Germinal center (tissue), 1 donor: ENCODE measurements around the gene PNPLA2.

Experiments
- DNase-seq: peaks from one replicate; pipeline ENCODE4 v3.0.0; 2012; ENCODE audit warnings: mixed read lengths, low spot score

The PNPLA2 gene

DNA sequence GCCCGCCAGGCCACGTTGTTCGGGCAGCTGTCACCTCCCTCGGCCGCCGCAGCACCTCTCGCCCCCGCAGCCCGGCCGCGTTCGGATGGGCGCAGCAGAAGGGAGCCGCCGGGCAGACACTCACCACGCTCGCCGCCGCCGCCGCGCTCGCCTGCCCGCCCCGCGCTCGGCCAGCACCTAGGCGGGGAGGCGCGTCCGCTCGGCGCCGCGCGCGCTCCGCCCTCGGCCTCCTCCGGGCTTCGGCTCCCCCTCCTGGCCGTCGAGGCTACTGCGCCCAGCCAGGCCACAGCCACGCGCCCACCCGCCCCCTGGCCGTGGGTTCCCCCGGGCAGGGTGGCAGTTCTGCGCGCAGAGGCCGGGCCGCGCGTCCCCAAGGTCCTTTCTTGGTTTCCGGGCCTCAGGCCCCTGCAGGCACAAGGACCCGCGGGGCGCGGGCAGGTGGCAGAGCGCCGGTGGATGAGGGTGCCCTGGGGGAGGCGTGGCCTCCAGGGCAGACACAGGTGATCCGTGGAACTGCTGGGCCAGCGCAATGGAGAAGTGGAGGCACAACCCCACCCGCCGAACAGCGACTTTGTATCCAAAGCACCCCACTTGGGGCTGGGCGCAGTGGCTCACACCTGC lies 20.5 kb upstream of the PNPLA2 start, which contains the start of gene SLC25A22:
SLC25A22 (minus strand) TSS at position 189 of the 621 bp plus-strand sequence. CDS start 3,275 bp downstream, outside the sequence.
- peak; percentile 93 for DNase-seq

DNA sequence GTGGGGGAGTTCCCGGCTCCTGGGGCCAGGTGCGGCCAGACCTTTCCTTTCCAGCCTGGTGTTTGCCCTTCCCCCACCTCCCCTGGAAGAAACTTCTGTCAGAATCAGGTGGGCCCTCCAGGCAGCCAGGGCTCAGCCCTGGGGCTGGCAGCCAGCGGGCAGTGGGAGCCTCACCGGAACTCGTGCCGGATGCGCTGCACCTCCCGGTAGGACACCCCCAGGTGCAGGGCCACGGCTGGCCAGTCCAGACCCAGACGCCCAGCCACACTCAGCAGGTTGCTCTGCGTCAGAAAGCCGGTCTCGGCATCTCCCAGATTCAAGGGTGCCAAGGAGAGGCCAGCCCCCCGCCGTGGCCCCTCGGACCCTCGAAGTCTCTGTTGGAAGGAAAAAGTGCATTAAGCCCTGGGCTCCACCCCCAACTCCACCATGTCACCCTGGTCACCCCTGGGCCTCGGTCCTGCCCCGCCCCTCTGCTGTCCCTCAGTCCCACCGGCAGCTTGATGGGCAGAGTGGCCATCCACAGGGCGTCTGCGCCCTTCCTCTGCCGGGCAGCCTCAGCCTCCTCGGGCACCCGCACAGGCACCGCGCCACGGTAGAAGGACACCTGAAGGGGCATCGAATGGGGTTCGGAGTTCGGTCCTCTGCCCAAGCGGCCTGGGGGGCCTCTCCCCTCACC lies 18.9 kb upstream of the PNPLA2 start:
- DNase-seq, result no peak

DNA sequence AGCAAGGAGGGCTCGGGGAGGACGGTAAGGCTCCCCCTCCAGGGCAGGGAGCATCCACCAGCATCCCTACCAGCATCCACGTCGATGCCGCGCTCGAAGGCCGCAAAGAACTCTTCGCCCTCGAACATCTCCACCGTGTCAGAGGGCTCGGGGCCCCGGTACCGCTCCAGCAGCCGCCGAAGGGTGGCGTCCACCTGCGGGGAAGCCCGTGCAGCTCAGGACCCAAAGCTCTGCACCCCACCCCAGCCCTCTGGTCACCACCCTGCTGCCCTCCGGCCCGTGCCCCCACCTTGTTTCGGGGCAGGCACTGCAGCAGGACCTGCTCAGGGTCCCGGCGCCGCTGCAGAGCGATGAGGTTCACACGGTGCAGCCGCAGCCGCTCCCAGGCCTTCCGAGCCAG lies 18.2 kb upstream of the PNPLA2 start:
- DNase-seq, result no peak

DNA sequence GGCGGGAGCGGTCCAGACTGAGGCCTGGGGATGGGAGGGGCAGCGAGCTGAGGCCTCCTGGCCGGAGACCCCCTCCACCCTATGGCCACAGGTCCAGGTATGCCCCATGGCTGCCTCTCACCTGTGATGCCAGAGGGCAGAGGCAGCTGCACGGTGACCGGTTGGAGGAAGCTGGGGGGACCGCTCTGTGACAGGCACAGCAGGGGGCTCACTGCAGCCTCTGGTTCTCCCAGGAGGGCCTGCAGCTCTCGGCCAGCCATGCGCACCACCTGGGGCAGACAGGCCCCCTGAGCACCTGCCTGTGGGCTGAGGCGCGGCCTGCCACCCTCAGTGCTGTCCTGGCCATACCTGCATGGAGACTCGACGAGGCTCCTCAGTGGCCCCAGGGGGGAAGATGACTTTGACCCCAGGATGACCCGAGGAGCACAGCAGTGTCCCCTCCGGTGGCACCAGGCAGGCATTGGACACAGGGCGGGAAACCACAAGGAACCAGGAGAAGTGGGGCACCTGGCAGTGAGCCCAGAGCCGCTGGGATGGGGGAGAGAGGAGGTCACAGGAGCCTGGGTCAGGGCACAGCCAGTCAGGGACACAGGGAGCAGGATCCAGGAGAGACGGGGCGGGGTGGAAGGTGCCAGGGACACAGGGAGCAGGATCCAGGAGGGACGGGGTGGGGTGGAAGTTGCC lies 17.5 kb upstream of the PNPLA2 start:
- no peak for DNase-seq

DNA sequence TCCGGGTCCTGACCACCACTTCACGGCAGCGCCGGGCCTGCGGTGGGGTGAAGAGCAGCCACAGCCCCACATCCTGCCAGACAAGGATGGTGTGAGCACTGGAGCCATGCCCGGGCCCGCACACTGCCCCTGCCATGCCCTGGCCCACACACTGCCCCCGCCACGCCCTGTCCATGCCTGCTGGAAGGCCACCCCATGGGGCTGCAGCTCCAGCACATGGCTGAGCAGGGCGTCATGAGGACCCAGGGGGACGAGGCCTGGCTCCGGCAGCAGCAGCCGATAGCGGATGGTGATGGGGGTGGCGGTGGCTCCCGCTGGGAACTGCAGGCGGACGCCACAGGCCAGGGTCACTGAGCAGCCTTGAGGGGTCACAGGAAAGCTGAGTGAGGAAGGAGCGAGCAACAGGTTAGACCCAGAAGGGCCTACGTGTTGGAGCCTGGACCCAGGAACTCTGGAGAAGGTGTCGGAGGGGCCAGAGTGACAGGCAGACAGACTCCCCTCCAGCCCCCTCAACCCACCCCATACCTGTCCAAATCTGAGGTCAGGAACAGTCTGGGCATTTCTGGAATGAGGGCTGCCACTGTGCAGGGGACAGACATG lies 16.6 kb upstream of the PNPLA2 start:
- DNase-seq, result no peak

DNA sequence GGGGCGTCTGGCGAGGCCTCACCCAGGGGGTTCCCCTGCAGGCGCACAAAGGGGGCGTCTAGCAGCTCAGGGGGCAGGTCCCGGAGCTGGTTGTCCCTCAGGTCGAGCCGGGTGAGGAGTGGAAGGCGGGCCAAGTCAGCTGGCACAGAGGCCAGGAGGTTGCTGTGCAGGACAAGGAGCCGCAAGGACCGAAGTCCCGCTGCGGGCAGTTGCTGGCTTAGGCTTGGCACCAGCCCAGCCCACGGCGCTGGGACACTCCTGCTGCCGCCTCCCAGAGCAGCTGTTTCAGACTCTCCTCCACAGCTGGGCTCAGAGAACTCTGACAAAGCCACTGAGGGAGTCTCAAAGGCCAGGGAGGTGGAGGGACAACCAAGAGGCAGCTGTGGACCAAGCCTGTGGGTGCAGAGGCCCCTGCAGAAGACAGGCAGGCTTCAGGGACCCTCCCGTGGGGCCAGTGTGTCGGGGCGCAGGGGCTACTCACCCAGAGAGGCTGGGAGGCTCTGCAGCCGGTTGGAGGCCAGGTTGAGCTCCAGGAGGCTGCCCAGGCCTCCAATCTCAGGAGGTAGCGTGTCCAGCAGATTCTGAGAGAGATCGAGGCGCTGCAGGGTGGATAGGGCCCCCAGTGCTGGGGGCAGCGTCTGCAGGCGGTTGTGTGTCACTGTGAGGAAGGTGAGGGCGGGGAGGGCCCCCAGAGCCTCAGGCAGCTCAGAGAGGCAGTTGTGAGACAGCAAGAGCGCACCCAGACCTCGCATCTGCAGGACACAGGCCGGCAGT lies 15.8 kb upstream of the PNPLA2 start:
- DNase-seq, result no peak

DNA sequence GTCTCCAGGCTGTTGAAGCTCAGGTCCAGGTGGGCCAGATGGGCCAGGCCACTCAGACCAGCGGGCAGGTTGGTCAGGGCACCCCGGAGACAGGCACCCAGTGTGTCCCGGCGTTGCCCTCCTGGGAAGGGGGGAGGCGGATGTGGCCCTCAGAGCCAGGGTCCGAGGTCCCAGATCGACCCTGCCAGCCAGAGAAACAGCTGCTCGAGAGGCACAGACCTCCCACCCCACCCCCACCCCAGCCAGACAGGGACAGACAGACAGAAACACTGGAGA lies 15.3 kb upstream of the PNPLA2 start:
- DNase-seq, result no peak

DNA sequence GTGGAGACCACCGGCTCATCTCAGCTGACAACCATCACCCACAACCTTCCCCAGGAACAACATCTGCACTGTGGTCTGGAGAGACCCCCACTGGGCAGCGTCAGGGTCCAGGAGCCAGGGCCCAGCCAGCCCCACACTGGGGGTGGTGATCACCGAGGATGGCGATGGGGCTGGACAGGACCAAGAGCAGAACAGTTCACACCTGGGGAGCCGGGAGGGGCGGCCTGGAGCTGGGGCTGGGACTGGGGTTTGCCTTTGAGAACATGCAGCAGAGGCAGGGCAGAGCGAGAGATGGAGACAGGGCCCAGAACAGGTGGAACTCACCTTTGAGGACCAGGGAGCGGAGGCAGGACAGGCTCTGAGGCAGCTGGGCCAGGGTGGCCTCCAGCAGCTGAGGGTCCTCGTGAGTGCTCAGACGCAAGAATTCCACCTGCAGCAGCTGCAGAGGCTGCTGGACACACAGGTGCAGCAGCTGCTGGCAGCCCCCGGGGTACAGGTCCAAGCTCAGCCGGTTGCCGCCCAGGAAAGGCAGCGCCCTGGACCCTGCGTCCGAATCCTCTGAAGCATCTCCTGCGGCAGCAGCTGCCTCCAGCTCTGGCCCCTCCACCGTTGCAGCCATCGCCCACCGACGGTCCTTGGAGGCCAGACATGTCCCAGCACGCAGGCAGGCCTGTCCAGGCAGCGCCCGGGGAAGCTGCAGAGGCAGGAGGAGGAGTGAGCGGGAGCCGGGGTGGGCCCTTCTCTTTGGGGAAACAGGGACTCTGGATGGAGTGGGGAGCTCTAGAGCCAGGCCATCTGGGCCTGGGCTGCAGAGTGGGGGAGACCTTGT lies 14.7 kb upstream of the PNPLA2 start:
- no peak for DNase-seq

DNA sequence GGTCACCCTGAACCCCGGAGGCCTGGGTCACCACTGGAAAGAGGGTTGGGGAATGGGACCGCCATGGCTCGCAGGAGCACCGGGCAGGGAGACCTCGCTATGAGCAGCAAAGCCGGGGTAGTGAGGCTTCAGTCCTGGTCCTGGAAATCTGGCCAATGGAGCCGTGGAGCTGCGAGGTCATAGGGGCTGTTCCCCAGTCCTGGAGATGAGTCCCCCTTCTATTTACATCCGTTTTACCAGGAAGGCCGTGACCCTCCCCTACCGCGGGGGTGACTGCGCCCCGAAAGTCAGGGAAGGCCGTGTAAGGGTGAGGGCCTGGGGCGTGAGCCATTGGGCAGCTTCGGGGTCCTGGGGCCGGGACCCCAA lies 14.1 kb upstream of the PNPLA2 start:
- no peak for DNase-seq

DNA sequence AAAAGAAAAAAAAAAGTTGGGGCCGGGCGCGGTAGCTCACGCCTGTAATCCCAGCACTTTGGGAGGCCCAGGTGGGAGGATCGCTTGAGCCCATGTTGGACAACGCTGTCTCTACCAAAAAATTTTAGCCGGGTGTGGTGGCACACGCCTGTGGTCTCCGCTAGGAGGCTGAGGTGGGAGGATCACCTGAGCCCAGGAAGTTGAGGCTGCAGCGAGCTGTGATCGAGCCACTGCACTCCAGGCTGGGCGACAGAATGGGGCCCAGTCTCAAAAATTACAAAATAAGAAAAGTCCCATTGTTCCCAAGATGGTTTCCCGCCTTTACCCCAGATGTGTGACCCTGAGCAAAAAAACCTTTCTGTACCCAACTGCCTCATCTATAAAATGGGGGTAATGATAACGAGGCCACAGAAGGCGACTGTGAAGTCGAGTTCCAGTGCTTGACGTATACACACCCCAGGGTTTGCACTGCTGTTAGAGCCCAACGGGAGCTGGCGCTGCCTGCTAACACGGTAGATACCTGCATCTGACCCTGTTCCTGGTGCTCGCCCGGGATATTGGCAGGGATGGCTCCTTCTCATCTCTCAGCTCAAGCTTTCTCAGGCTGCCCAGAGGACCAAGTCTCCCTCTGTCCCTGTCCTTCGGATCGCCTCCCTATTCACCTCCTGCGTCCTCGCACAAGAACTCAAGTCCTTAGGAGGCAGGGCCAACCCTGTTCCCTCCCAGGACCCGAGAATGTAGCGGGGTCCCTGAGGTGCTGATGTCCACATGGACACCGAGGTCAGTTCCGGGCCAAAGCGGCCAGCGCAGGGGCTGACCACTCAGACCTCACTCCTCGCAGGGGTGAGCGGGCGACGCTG lies 10.1 kb upstream of the PNPLA2 start:
- DNase-seq, result no peak

DNA sequence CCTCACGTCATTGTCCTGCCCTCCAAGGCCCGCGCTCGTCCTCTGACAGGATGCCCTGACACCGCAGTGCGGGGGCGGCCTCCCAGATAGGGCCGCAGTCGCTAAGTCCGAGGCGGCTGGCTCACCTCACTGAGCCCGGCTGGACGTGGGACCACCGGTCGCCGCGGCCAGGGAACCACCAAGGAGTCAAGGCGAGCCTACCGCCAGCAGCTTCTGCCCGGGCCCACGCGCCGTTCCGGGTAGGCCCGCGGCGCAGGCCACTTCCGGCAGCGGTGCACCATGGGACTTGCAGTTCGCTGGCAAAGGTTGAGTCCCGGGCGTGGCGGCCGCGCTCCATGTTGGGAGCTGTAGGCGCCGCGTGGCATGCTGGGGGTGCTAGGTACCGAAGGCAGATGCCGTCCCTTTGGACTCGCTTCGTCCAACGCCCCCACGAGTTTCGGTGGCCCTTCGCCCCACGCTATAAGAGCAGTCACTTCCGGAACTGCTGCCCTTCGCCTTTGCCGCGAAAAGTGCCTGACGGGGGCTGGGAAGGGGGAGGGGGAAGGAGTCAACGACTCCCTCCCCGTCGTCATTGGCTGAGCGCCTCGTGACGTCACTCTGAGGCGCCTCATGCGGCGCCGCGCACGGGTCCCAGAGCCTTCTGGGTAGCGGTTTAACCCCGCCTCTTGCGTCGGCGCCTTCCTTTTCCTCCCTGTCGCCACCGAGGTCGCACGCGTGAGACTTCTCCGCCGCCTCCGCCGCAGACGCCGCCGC lies 9.3 kb upstream of the PNPLA2 start, which contains the start of gene RPLP2:
RPLP2 (plus strand) TSS at position 681 of the 753 bp plus-strand sequence. CDS start 268 bp downstream, outside the sequence.
- DNase-seq, result peak; percentile 96

DNA sequence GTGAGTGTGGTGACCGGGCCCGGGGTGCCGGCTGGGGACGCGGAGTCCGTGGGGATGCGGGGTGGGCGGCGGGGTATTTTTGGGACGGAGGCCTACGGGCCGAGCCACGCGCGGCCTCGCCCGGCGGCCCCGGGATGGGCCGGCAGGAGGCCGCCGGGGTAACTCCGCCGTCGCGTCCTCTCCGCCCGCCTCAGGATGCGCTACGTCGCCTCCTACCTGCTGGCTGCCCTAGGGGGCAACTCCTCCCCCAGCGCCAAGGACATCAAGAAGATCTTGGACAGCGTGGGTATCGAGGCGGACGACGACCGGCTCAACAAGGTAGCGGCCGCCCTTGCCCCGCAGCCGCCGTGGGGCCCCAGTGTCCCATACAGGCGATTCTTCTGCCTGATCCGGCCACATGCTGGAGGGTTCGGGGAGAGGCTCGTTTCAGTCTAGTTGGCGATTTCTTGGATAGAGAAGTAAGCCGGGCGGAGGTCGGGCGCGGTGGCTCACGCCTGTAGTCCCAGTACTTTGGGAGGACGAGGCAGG lies 8.6 kb upstream of the PNPLA2 start:
- no peak for DNase-seq

DNA sequence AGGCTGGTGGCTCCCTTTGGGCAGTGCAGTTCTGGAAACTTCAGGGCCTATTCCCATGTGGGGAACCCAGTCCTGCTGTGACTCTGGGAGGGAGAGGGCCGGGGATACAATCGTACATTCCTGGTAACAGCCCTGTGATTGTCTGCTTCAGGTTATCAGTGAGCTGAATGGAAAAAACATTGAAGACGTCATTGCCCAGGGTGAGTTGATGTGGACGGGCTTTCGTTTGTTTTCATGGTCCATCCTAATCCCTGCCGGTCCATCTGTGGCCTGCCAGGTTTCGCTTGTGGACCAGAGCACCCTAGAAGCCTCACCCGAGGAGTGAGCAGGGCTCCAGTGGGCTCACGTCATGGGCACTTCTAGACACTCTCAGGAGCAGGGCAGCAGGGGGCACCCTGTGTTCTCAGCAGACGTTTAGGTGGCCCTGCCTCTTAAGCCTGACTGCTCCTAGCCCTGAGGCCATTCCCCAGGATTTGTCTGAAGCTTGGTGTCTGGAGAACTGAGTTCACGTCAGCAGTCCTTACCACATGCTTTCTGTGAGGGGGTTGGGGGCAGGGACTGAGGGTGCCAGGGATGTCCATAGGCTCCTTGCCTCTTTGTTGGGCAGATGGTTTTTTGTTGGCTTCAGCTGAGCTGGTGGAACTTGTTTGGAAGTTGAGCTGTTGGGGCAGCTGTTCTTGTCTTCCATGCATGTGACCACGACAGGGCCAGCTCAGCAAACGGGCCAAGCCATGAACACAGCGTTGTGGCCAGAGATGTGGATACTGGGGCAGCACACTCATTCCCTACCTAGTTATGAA lies 7.1 kb upstream of the PNPLA2 start:
- no peak for DNase-seq

DNA sequence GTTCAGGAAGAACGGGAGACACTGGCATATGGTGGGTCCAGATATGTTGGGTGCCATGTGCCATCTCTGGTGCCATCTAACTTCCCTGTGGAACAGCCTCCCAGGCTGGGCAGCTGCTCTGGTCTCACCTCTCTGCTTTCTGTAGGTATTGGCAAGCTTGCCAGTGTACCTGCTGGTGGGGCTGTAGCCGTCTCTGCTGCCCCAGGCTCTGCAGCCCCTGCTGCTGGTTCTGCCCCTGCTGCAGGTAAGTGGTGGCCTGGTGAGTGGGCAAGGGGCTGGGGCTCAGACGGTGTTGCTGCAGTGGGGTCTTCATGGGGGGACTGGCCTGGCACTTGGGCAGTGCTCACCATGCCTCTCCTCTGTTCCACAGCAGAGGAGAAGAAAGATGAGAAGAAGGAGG lies 6.3 kb upstream of the PNPLA2 start:
- DNase-seq, result no peak

DNA sequence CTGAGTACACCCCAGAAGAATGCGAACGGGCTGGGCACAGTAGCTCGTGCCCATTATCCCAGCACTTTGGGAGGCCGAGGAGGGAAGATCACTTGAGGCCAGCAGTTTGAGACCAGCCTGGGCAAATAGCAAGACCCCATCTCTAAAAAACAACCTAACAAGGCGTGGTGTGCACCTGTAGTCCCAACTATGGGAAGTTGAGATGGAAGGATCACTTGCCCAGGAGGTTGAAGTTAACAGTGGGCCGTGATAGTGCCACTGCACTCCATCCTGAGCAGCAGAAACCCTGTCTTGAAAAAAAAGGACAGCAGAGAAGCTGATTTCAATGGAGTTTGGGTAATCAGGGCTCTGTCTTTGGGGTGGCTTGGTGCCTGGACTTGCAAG lies 5.7 kb upstream of the PNPLA2 start:
- no peak for DNase-seq

DNA sequence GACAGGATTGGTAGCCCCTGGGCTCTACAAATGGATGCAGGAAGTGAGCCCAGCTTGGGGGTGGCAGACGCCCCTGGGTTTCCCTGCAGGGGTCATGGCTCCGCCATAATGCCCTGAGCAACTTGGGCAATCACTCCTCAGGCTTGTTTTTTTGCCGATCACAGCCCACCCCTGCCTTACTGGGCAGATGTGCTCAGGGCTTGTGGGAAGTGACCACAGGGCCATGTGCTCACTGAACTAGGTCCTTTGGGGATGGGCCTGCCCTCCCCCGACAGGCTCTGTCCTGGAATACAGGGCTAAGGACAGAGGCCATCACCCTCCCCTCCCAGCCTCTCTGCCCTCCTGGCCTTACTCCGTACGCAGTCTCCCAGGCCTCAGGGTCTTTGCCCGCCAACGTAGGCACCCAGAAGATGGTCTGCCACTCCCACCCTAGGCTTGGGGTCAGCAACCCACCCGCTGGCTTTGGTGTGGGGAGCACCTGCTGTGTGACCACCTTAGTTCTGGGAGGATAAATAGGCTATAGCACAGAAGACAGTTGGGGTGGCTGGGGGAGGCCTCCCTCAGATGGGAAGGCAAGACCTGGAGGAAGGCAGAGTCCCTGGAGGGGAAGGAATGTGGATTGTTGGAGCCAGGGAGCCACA lies 5.1 kb upstream of the PNPLA2 start:
- DNase-seq, result no peak

DNA sequence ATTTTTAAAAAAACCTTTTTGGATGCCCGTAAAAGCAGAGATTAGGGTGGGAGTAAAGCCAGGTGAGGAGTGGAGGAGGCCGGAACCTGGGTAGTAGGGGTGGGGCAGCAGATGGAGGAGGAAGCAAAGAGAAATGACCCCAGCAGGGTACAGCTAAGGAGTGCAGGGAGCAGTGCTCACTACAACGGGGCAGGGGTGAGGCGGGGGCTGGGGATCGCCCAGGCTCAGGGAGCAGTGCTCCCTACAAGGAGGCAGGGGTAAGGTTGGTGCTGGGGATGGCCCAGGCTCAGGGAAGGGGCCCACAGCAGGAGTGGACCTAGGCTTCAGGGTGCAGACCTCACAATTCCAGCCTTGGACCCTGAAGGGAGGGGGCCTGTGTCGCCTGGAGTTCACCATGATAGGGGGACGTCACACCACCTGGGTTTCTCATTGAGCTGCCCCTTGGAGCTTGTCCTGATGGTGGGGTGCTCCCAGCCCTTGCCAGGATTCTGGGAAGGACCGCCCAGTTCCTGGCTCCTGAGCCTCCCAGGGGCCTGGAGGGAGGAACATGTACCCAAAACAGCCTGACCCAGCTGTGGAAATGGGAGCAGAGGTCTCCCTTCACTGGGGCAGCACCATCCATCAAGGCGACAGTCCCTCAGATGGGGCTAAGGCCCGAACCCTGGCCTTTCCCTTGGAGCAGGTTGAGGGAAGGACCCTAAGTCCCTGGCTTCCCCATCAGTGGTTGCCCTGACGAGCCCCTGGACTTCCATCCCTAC lies 2.9 kb upstream of the PNPLA2 start:
- no peak for DNase-seq

DNA sequence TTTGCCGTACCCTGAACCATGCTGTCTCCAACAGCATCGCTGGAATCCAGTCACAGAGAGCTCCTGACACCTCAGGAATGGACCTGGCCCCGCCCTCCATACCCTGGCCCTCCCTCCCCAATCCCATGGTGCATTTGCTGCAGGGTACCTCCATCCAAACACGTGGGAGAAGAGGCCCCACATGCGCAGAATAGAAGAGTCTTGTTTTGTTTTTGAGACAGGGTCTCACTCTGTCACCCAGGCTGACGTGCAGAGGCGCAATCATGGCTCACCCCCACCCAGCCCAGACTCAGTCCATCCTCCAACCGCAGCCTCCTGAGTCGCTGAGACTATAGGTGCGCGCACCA lies 2.3 kb upstream of the PNPLA2 start:
- DNase-seq, result no peak
